ENCODE results near the gene UBN1. TPM values are rescaled to one million over a fixed set of nuclear protein-coding genes. Genes with fewer than 3 reads are reported as not detected.
"Not testable (repeated sequence)": the region's sequence is repeated elsewhere in the genome, so short reads cannot be mapped to it uniquely, and the experiment has no call there.

Gene UBN1
- total and polyA plus RNA-seq, 8 donors: 5.4 to 319 (median 34.2) TPM

DNA sequence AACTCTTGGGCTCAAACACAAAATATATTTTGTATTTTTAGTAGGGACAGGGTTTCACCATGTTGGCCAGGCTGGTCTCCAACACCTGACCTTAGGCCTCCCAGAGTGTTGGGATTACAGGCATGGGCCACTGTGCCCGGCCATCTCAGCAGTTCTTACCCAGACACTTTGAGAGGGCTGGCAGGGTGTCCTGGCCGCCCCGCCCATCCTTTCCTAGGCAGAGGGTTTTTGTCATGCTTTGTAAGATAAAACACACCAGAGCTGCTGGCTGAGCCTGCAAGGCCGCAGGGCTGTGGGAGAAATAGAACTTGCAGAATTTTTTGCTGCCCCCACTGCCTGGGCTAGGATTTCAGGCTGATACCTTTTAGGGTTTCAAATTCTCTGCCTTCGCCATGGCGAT is 80.9 kb downstream of the UBN1 start:
- WGBS, 5 donors: 90 to 97% (median 92%) methylated on average over 5 to 6 of the region's 6 CpGs
- H3K9me3 ChIP-seq: peaks cover 0 to 21% (median 12%) of the 10 kb centered on the region in 4 donors
- no peak for TF ChIP-seq POLR2AphosphoS5 (IDR thresholded peaks at IDR 0.05)
- H3K4me1 ChIP-seq: peaks cover 10 to 18% (median 17%) of the 10 kb centered on the region in 4 donors
- H3K27ac ChIP-seq: no peak overlapping the region
- no peak for DNase-seq
- no peaks in the 10 kb centered on the region for H3K36me3 ChIP-seq
- H3K4me3 ChIP-seq: no peak overlapping the region
- no peaks in the 10 kb centered on the region for H3K27me3 ChIP-seq
- intact Hi-C loops (cut with DNase I; ENCODE audit: low total_unique reads): no loop called here

DNA sequence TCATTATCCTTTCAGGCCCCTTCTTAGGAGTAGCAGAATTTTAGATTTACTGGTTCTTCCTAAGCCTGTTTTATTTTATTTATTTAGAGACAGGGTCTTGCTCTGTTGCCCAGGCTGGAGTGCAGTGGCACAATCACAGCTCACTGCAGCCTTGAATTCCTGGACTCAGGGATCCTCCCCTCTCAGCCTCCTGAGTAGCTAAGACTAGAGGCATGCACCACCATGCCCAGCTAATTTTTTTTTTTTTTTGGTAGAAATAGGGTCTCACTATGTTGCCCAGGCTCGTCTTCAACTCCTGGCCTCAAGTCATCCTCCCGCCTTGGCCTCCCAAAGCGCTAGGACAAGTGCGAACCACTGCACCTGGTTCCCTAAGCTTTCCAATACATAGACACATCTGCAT is 82.3 kb downstream of the UBN1 start:
- H3K36me3 ChIP-seq, H3K4me3 ChIP-seq, DNase-seq, H3K27me3 ChIP-seq, H3K27ac ChIP-seq: not testable (repeated sequence)
- Histone ChIP-seq H3K9me3 (peaks cover 0 to 21% (median 12%) of the 10 kb centered on the region in 4 donors), H3K4me1 (peaks cover 11 to 22% (median 13%) of the 10 kb centered on the region in 4 donors)
- intact Hi-C loops (cut with DNase I; ENCODE audit: low total_unique reads): loop anchor here (10.0 kb wide), 1 partner anchor 45 kb away; no protein-coding TSS in a partner anchor
- 91 to 97% (median 95%) methylated on average over 4 of the region's 4 CpGs for WGBS, 5 donors

DNA sequence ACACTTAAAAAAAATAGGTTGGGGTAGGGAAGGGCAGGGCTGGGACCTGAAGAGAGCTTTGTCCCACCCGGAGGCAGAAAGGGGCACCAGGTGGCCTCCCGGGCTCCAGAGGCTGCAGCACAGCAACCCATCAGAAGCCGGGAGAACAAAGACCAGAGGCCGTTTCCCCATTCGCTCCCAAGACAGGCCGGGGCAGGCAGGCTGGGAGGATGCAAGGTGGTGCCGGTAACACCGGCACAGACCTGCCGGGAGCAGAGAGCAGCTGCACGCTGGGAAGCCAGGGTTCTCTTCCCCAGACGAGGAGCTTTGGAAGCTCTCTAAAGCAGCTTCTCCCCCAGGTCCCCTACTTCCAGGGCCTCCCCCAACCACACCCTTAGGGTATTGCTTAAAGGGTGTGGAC is 84.1 kb downstream of the UBN1 start:
- no peak for DNase-seq
- no peaks in the 10 kb centered on the region for H3K36me3 ChIP-seq
- H3K9me3 ChIP-seq: peaks cover 0 to 16% (median 12%) of the 10 kb centered on the region in 4 donors
- no peak overlapping the region for H3K27ac ChIP-seq
- intact Hi-C loops (cut with DNase I; ENCODE audit: low total_unique reads): loop anchor here (10.0 kb wide), 1 partner anchor 47 kb away; no protein-coding TSS in a partner anchor
- H3K27me3 ChIP-seq: peaks cover 0 to 18% (median 5%) of the 10 kb centered on the region in 3 donors
- TF ChIP-seq POLR2A (IDR thresholded peaks at IDR 0.05) (no peak), POLR2AphosphoS5 (IDR thresholded peaks at IDR 0.05) (no peak)
- TF ChIP-seq, protein P1, sequence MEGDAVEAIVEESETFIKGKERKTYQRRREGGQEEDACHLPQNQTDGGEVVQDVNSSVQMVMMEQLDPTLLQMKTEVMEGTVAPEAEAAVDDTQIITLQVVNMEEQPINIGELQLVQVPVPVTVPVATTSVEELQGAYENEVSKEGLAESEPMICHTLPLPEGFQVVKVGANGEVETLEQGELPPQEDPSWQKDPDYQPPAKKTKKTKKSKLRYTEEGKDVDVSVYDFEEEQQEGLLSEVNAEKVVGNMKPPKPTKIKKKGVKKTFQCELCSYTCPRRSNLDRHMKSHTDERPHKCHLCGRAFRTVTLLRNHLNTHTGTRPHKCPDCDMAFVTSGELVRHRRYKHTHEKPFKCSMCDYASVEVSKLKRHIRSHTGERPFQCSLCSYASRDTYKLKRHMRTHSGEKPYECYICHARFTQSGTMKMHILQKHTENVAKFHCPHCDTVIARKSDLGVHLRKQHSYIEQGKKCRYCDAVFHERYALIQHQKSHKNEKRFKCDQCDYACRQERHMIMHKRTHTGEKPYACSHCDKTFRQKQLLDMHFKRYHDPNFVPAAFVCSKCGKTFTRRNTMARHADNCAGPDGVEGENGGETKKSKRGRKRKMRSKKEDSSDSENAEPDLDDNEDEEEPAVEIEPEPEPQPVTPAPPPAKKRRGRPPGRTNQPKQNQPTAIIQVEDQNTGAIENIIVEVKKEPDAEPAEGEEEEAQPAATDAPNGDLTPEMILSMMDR (IDR thresholded peaks at IDR 0.05): no peak
- 81 to 91% (median 88%) methylated on average over 8 to 11 of the region's 11 CpGs for WGBS, 5 donors
- peaks cover 10 to 25% (median 19%) of the 10 kb centered on the region in 4 donors for H3K4me1 ChIP-seq
- no peak overlapping the region for H3K4me3 ChIP-seq

Other genes starting within 250 kb of the UBN1 start
- gene UBALD1, start 232.6 kb upstream of the UBN1 start, total RNA-seq: 10 to 100 TPM in 2 of 5 donors, 1 to 10 TPM in 2, under 1 TPM in 1; 0.58 to 77.2 (median 6.8) TPM
- gene UBALD1, start 232.6 kb upstream of the UBN1 start, polyA plus RNA-seq: 10 to 100 TPM; 17.2 to 41.3 (median 31.9) TPM
- gene MGRN1, start 222.7 kb upstream of the UBN1 start, total RNA-seq: 100 to 1,000 TPM in 2 of 5 donors, 10 to 100 TPM in 3; 34.7 to 469 (median 91.4) TPM
- 10 to 100 TPM; 13.2 to 21.5 (median 17.9) TPM for gene MGRN1, start 222.7 kb upstream of the UBN1 start, polyA plus RNA-seq
- 10 to 100 TPM in 4 of 5 donors, 1 to 10 TPM in 1; 3.5 to 48.2 (median 44.2) TPM for gene NUDT16L1, start 153.9 kb upstream of the UBN1 start, total RNA-seq
- 10 to 100 TPM; 31.9 to 37.2 (median 33.3) TPM for gene NUDT16L1, start 153.9 kb upstream of the UBN1 start, polyA plus RNA-seq
- gene ANKS3, start 113.2 kb upstream of the UBN1 start, total RNA-seq: 100 to 1,000 TPM in 1 of 5 donors, 10 to 100 TPM in 4; 11.6 to 183 (median 33.5) TPM
- 10 to 100 TPM; 16.2 to 25.0 (median 24.3) TPM for gene ANKS3, start 113.2 kb upstream of the UBN1 start, polyA plus RNA-seq
- gene DNAAF8, start 112.9 kb upstream of the UBN1 start, total RNA-seq: 1 to 10 TPM in 1 of 5 donors, not detected in 4; 1.8 TPM
- gene DNAAF8, start 112.9 kb upstream of the UBN1 start, polyA plus RNA-seq: 1 to 10 TPM in 1 of 3 donors, under 1 TPM in 1, not detected in 1; 0.68 to 1.2 TPM
- 10 to 100 TPM in 2 of 5 donors, 1 to 10 TPM in 2, under 1 TPM in 1; 0.45 to 19.3 (median 10.0) TPM for gene ZNF500, start 80.3 kb upstream of the UBN1 start, total RNA-seq
- 1 to 10 TPM; 1.8 to 4.3 (median 4.0) TPM for gene ZNF500, start 80.3 kb upstream of the UBN1 start, polyA plus RNA-seq
- not detected for gene SEPTIN12, start 59.1 kb upstream of the UBN1 start, total RNA-seq
- gene SEPTIN12, start 59.1 kb upstream of the UBN1 start, polyA plus RNA-seq: not detected
- gene SMIM22, start 52.1 kb upstream of the UBN1 start, total RNA-seq: 100 to 1,000 TPM in 3 of 5 donors, 10 to 100 TPM in 2; 20.5 to 732 (median 131) TPM
- 1,000 to 10,000 TPM in 2 of 3 donors, 100 to 1,000 TPM in 1; 481 to 1,027 (median 1,002) TPM for gene SMIM22, start 52.1 kb upstream of the UBN1 start, polyA plus RNA-seq
- 100 to 1,000 TPM in 1 of 5 donors, 10 to 100 TPM in 3, 1 to 10 TPM in 1; 6.1 to 350 (median 45.5) TPM for gene ROGDI, start 44.8 kb upstream of the UBN1 start, total RNA-seq
- gene ROGDI, start 44.8 kb upstream of the UBN1 start, polyA plus RNA-seq: 10 to 100 TPM; 27.0 to 63.9 (median 46.1) TPM
- gene GLYR1, start 193 bp upstream of the UBN1 start, total RNA-seq: 100 to 1,000 TPM in 2 of 5 donors, 10 to 100 TPM in 3; 46.9 to 187 (median 83.2) TPM
- gene GLYR1, start 193 bp upstream of the UBN1 start, polyA plus RNA-seq: 10 to 100 TPM; 29.3 to 46.0 (median 36.5) TPM
- gene PPL, start 89.7 kb downstream of the UBN1 start, total RNA-seq: 10 to 100 TPM; 11.4 to 98.8 (median 31.6) TPM
- gene PPL, start 89.7 kb downstream of the UBN1 start, polyA plus RNA-seq: 10 to 100 TPM in 2 of 3 donors, 1 to 10 TPM in 1; 5.8 to 96.8 (median 10.7) TPM
- gene SEC14L5, start 110.8 kb downstream of the UBN1 start, total RNA-seq: 10 to 100 TPM in 1 of 5 donors, under 1 TPM in 2, not detected in 2; 0.43 to 30.3 (median 0.55) TPM
- gene SEC14L5, start 110.8 kb downstream of the UBN1 start, polyA plus RNA-seq: under 1 TPM; 0.15 to 0.33 (median 0.19) TPM
- gene NAGPA, start 186.5 kb downstream of the UBN1 start, total RNA-seq: 100 to 1,000 TPM in 2 of 5 donors, 10 to 100 TPM in 3; 19.6 to 139 (median 31.2) TPM
- gene NAGPA, start 186.5 kb downstream of the UBN1 start, polyA plus RNA-seq: 10 to 100 TPM; 10.0 to 19.4 (median 11.8) TPM
- 10 to 100 TPM in 4 of 5 donors, 1 to 10 TPM in 1; 7.6 to 81.3 (median 11.7) TPM for gene C16orf89, start 218.5 kb downstream of the UBN1 start, total RNA-seq
- 100 to 1,000 TPM in 1 of 3 donors, 10 to 100 TPM in 2; 90.5 to 135 (median 96.5) TPM for gene C16orf89, start 218.5 kb downstream of the UBN1 start, polyA plus RNA-seq
- gene ALG1, start 224.4 kb downstream of the UBN1 start, total RNA-seq: 10 to 100 TPM in 4 of 5 donors, 1 to 10 TPM in 1; 4.5 to 53.9 (median 27.5) TPM
- 10 to 100 TPM in 2 of 3 donors, 1 to 10 TPM in 1; 9.6 to 16.6 (median 11.2) TPM for gene ALG1, start 224.4 kb downstream of the UBN1 start, polyA plus RNA-seq